Prostate gland (tissue), 2 donors: ENCODE results near the gene MALRD1.

Experiments used
- CTCF ChIP-seq, 4 experiments: fragments of 200-600 bp in 2 of 4; fragments of 450-650 bp in 2 of 4; sonication (generic) in 2 of 4; IDR thresholded peaks; 1 replicate in 3 of 4; 2 replicates in 1 of 4; pipeline ENCODE4 v1.5.1; 2016 to 2019; ENCODE audit warnings: antibody characterized with exemption in 4 of 4, mild to moderate bottlenecking in 2 of 4, moderate library complexity in 2 of 4
- POLR2A ChIP-seq: fragments of 450-650 bp; IDR thresholded peaks from one replicate; pipeline ENCODE4 v1.6.1; 2016; ENCODE audit warnings: antibody characterized with exemption, mild to moderate bottlenecking
- POLR2AphosphoS5 ChIP-seq: sonication (generic); formaldehyde crosslinking; IDR thresholded peaks from one replicate; pipeline ENCODE4 v1.6.1; 2017; ENCODE audit warnings: antibody characterized with exemption

DNA sequence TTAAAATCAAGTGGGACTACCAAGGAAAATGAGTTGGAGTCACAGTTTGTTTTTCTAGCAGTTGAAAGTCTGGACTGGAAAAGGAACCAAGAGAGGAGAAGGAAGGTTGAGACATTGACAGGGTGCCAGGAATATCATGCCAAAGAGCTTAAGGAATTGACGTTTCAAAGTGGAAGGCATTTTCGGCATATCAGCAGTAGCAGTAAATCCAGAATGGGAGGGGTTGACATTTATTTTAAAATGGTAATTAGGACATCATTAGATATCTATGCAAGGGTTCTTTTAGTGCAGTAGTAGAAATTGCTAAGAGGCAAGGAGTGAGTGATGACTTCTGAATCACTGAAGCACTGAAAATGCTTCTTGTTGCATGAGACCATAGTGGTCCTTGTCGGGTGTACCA lies 431.8 kb downstream of the MALRD1 start:
- TF ChIP-seq CTCF (IDR thresholded peaks at IDR 0.05) (no peak), POLR2AphosphoS5 (no peak), POLR2A (no peak)
